Activated T-cell treated with anti-CD3 and anti-CD28 coated beads for 1 hour (primary cell): ENCODE results near the gene LDLRAD4.

Experiments
- DNase-seq: peaks from one replicate; pipeline ENCODE4 v3.0.0-alpha.2; 2020; ENCODE audit warnings: low read depth

The LDLRAD4 gene

DNA sequence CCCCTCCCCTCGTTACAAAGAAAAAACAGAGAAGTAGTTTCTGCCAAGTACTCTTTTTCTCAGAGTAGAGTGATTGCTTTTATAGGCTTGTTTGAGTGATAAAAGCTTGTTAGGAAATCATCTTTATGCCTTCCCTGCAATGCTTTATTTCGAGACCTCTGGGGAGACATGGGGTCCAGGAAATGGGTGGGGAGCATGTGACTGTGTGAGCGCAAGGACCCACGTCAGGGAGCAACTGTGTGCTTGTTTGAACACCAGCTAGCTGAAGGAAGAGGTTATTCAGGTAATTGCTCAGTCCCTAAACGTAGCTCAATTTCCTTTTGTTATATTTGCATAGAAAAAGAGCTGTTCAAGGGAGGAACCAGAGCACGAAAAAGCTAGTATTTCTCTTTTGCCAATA lies 320.5 kb downstream of the LDLRAD4 start:
- DNase-seq: peak; percentile 11

DNA sequence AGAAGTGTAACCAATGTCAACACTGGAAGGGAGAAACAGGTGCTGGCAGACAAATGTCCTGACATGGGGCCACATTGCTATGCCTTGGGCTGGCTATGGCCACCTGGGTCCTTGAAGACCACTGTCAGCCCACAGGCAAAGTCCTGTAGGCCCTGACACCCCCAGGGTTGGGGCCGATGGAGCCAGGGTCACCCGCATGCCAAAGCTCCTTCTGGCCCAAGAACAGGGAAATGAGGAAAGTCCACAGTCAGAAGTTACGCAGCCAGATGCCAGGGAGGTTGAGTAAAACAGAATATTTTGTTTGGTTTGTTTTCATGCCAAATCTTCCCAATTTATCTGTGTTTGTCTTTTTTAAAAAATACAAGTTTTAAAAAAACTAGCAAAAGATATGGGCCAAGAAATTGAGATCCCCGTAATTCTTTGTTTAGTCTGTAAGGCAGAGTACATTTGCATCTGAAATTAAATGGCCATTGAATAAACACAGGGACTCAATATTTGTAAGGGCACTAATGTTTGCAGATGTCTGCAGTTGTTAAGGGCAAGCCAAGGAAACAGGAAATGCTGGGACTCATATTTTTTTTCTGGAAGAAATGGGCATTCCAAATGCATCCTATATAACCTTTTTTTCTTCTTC lies 321.4 kb downstream of the LDLRAD4 start:
- DNase-seq: no peak

DNA sequence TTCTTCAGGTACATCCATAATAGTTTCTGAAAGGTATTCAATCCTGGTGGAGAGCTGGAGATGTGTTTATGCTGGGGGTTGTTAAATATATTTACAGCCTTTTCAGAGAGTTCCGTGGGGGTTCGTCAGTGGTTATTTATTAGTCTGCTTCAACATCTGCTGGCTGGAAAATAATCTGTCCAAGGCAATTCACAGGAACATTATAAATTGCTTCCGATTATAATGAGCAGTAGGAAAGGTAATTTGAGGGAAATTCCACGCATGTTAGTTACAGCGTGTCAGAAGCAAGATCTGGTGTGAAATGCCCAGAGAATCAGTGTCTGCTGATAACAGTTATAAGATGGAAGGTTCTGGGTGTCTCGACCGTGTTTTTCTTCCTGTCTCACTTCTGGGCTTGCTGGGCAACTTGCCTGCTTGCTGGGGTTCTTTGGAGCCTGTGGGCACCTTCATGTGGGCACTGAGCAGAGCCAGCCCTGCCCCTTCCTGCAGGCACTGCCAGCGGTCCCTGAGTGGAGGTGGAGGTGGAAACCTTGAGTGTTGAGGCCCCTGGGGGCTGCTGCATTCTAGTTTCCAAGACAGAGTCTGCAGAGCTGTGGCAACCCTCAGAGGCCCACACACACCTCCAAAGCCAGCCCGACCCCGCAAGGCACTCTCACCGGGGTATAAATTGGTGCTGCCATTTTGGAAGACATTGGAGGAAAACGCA lies 322.1 kb downstream of the LDLRAD4 start:
- peak; percentile 12 for DNase-seq

DNA sequence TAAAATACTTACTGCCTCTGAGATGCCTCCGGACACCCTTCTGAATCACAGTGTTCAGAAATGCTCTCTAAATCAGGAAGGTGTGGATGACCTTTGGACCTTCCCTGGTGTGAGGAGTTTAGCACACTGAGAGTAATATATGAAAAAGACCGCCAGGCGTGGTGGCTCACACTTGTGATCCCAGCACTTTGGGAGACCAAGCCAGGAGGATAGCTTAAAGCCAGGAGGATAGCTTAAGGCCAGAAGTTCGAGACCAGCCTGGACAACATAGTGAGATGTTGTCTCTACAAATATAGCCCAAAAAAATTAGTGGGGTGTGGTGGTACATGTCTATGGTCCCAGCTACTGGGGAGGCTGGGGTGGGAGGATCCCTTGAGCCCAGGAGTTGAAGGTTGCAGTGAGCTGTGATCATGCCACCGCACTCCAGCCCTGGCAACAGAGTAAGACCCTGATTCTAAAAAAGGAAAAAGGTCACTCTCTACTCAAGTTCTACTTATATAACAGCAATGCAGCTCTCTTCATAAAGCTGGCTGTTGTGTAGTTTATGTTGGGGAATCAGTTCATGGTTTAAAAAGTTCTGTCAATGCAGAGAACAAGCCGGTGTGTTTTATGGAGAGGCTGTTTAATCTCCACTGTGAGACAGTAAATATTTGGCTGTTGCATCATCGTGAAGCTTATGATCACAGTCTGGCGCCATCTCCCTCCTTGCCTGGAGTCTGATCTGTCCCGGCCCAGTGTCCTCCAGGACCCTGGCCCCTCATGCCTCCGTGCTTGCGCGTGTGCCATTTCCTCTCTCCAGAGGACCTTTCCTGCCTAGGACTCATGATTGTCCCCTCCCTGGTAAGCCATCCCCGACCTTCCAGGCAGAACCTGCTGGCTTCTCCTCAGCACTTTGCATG lies 323.3 kb downstream of the LDLRAD4 start:
- DNase-seq: no peak

- no peak for DNase-seq
Observed at GRCh38 chr18:13542520-13542847, 323.9 kb downstream of the LDLRAD4 start.

- no peak for DNase-seq
Observed at GRCh38 chr18:13543144-13543543, 324.6 kb downstream of the LDLRAD4 start.

DNA sequence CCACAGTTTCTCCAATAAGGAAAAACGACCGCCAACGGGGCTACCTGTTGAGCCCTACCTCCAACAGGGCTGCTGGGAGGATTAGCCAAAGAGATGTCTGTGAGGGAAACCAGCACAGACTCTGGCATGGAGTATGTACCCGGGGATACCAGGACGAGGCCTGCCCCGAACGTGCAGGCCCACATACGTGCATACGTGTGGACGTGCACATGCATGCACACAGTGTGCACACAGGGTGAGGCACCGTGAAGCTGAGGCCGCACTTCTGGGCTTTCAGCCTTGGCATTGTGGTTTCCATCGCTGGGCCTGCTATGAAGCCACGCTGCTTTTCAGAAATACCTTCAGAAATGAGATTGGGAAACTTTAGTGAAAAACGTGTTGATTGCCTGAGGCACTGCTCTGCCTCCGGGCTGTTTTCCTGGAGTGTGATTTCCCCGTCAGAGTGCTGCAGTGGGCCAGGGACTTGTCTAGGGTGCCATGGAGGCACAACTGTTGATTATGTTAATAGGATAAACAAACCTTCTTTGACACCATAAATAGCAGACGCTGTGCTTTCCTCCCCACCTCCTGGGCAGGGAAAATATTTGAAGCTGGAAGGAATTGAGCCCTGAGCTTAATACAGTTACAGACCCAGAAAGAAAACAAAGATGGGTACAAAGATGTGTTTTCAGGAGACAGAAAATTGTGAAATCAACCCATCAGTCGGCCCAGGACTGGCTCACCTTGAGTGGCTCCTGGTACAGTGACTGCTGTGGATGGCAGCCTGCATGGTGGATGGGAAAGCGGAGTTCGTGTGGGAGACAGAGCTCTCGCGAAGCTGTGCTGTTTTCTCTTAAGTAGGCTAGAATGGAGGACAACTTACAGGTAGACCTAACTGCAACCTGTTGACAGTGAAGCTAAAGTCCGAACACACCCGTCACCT lies 325.5 kb downstream of the LDLRAD4 start:
- DNase-seq: no peak

- DNase-seq: no peak
Observed at GRCh38 chr18:13544953-13545352, 326.4 kb downstream of the LDLRAD4 start.

DNA sequence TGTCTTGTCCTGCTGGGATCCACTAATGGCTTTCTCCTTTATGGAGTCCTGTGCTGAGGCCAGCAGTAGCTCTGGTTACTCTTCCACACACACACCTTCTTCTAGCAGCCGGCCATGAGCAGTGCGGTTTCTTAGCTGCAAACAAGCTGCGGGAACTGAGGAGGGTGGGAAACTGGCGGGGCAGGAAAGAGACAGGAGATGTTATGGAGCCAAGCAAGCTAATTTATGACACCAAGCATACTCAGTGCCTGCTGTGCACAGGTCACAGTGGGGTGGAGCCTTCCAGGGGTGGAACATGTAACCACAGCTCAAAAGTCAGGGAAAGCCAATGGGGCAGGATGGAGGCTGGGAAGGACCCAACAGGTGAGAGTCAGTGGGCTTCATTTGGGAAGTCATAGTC lies 327.0 kb downstream of the LDLRAD4 start:
- no peak for DNase-seq

GRCh38 chr18:13545955-13546354 lies 327.4 kb downstream of the LDLRAD4 start:
- no peak for DNase-seq

- no peak for DNase-seq
Observed at GRCh38 chr18:13546638-13547037, 328.1 kb downstream of the LDLRAD4 start.

- DNase-seq: no peak
Observed at GRCh38 chr18:13547347-13547746, 328.8 kb downstream of the LDLRAD4 start.

DNA sequence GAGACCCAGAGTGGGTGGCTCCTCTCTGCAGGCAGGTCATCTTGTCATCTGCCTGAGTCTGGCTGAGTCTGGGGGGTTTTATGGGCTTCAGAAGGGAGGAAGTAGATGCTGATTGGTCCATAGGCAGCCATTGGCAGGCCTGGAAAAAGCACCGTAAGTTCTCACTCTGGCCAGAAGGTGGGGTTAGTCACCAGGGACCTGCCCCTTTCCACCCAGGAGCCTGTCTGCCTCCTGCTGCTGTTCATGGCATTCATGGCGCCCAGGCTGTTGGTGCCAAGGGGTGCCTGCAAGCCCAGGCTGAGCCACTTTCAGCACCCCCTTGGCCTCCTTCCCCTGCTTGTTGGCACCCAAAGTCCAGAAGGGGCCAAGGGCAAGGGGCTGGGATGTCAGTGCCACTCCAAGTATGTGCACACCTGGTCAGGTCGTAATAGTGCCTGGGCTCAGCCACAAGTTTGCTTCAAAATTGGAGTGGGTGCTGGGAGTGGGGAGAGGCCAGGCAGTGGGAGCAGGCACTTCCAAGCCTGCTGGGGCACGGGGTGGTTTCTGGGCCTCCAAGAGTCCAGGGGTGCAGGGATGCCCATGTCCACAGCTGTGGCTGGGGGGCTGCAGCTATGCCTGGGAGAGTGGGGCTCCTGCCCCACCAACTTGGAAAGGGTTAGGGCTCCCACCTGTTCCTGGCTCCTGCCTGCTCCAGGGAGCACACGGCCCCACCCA lies 329.7 kb downstream of the LDLRAD4 start:
- no peak for DNase-seq

DNA sequence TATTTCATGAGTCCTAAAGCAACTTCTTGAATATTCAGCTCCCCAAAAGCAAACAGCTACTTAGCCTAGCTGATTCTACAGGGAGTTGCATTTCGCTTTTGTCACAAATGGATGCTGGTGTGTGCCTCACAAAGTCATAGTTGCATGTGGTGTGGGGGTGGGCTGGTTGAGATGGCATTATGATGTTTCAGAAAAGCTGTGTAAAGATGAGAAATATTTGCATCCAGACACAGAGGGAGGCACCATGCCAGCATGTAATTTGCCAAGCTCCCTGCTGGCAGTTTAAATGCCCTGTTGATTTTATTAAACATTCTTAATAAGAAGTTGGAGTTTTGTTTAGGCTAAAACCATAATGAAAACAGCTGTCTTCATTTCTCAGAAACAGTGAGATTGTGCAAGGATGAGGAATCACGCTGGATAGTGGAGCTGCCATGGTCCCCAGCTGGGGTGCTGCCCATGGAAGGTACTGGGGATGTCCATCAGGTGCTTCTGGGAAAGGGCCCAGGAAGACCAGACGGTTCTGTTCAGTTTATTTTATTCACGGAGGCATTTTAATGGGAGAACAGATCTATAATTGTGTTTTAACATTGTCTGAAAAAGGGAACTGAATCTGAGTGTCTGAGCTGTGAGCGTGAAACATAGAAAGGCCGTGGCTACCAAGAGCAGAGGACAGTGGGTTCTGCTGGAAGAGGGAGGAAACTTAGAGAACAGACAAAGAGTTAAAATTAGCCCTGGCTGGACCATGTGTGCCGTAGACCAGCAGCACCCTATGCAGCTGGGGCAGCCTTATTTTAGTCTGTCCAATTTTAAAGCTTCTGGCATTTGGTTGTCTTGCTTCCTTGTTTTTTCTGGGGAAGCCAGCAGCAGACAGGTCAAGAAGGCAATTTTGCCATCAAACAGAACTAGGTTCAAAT lies 330.7 kb downstream of the LDLRAD4 start:
- DNase-seq: no peak

GRCh38 chr18:13549880-13550232 lies 331.3 kb downstream of the LDLRAD4 start:
- no peak for DNase-seq

- DNase-seq: no peak
Observed at GRCh38 chr18:13550418-13551304, 332.1 kb downstream of the LDLRAD4 start.

DNA sequence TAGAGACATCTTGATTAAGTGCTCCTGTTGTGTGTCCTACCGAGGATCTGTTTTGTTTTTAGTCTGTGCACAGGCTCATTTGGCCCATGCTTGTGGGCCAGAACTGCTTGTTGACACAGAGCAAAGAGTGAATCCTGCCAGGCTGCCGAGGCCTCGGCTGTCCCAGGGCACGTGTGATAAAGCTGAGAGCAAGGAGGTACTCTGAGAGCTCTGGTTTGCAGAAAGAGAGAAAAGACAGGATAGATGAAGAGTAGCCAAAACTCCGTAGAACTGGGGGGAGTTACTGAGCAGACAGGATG lies 332.7 kb downstream of the LDLRAD4 start:
- DNase-seq: no peak

GRCh38 chr18:13551841-13552733 lies 333.5 kb downstream of the LDLRAD4 start:
- DNase-seq: no peak
